HG02885 (cell line): ENCODE data around the gene KIAA1217.

Experiments
- ATAC-seq: cut with Tn5 transposase; IDR thresholded peaks from one replicate; pipeline ENCODE4 v1.9.1; 2021; ENCODE audit warnings: mild to moderate bottlenecking; ENCODE audit not compliant: unreplicated experiment, poor library complexity

The KIAA1217 gene

DNA sequence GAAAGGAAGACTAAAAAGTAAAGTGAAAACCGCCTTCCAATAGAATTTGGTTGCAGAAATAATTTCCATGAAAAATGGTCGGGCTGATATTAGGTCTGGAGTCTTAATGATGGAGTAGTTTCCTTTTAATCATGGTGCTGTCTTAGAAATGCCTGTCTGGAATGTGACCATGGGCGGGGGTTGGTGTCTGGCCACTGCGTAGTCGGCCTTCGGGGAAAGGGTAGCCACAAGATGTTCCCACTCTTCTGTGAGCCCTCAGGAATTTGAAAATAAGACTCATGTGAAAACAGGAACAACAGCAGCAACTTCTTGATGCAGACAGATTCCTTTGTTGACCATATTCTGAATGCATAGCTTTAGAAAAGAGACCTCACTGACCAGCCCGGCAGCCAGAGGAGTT, 176.8 kb downstream of the KIAA1217 start:
- no peak for ATAC-seq

DNA sequence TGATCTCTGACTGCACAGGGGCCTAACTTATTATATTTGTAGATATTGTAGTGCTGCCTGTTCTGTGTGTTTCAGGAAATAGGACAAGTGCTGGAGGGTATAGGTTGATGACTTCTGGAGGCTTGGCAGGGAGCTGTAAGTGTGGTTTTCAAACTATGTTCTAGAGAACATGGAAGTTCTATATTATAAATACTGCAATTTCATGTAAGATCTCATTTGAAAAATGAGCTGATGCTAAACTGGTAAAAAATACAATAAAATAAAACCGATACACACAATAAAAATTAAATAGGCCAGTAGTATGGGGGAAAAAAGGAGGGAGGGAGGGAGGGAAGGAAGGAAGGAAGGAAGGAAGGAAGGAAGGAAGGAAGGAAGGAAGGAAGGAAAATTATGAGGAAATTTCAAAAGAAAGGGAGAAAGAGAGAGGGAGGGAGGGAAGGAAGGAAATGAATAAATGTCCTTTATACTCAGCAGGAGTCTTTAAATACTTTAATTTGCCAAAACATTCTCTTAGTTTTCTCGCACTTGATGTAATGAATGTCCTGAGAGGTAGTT, 181.3 kb downstream of the KIAA1217 start:
- ATAC-seq, result no peak

DNA sequence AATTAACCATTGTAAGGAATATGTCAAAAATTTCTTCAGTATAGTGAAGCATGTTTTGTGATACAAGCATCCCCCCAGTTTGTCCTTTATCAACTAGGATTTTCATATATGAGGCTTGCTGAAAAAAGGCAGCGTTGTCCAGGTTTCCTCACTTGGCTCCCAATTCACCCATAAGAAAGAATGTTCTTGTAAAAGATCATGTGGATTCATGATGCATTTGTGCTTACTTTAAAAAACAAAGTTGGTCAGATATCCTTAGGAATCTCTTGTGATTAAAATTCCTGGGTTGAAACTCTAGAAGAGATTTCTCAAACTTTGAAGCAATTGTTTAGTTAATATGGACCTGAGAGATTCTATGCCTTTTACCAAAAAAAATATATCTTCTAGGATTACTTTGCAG, 181.8 kb downstream of the KIAA1217 start:
- ATAC-seq, result no peak

DNA sequence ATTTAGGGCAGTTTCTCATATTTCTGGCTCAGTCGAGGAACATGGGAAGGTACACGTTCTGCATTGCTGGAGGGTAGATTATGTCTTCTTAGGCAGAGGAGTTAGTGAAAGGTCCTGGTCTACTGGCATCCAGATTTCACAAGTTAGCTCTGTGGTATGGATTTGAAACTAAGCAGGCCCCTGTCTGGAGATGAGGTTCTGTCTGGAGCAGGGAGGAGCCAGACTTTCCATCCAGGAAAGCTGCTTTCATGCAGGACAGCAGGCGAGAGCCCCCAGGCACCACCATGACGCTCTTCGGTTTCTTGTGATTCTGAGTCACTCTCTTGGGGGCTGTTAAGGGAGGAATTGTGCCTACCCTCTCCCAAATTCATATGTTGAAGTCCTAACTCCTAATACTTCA, 184.3 kb downstream of the KIAA1217 start:
- ATAC-seq, result no peak

DNA sequence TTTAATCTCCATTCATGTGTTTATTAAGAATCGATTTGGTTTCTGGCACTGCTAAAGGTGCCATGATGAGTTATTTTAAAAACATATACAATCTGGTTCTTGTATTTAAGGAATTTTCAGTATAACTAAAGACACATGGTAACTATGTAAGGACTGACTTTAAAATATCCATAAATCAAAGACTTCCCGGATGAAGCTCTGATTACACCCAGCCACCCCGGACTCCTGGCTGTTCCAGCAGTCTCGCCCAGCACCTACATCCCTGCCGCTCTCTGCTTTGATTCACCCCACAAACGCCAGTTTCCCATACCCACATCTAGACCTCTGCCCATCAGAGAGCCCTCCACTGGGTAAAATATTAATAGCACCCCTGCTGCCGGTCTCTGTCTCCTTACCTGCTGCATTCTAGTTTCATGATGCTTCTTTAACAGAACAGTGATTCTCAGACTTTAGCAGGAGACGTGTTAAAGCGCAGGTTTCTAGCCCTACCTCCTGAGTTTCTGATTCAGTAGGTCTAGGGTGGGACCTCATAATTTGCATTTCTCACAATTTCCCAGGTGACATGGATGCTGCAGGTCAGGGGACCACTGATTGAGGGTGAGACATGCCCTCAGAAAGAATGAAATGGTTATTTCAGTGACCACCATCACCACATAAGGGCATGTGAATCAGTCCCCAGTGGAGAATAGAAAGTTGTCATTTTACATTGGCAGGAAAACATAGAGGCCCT, 185.7 kb downstream of the KIAA1217 start:
- ATAC-seq, result no peak

DNA sequence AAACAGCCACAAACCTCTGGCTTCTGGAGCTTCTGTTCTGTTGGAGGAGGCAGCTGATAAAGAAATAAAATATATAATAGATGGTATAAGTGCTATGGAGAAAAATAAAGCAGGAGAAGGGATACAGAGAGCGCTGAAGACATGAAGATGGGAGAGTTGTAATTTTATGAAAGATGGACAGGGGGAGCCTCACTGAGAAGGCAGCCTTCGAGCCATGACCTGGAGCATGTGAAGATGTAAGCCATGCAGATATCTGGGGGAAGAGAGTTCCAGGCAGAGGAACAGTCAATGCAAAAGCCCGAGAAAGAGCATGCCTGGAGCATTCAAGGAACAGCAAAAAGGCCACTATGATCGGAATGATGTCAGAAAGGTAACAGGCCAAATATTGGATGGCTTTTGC, 187.5 kb downstream of the KIAA1217 start:
- ATAC-seq, result no peak

DNA sequence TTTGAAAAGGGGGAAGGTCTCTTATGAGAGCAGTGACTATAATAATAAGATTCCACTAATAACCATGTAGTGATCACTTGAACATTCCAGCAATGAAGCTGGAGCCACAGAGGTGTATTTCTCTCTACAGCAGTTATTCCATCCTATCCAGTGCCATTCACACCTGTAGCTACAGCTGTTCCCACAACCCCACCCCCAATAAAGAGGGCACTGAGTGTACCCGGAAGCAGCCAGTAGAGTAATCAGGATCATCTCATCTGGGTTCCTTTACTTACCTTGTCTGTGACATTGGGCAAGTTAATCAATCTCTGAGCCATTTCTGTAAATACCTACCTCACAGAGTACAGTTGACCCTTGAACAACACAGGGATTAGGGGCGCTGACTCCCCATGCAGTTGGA, 188.7 kb downstream of the KIAA1217 start:
- no peak for ATAC-seq

DNA sequence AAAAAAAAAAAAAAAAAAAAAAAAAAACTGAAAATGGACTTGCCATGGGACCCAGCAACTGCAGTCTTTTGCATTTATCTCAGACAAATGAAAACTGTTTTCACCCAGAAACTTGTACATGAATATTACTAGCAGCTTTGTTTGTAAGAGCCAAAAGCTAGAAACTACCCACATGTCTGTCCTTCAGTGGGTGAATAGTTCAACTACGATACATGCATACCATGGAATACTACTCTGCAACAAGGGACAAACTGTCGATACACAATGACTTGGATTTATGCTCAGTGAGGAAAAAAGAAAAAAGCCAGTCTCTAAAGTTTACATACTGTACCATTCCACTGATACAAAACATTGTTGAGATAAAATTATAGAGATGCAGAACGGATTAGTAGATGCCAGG, 195.6 kb downstream of the KIAA1217 start:
- no peak for ATAC-seq

DNA sequence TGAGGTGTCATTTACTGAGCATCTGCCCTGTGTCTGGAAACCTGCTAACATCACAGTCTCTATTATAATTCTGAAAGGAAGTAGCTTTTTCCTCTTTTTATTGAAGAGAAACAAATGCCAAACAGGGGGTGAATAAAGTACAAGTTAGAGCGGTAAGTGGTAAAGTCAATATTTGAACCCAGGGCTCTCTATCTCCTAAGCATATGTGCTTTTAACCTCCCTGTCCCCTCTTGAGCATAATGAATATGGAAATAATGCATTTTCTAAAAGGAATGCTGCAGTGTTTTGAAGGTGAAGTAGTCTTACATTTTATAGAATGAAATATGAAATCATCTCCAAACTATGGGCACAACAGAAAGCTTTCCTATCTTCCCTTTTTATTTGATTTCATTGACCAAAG, 196.7 kb downstream of the KIAA1217 start:
- no peak for ATAC-seq

DNA sequence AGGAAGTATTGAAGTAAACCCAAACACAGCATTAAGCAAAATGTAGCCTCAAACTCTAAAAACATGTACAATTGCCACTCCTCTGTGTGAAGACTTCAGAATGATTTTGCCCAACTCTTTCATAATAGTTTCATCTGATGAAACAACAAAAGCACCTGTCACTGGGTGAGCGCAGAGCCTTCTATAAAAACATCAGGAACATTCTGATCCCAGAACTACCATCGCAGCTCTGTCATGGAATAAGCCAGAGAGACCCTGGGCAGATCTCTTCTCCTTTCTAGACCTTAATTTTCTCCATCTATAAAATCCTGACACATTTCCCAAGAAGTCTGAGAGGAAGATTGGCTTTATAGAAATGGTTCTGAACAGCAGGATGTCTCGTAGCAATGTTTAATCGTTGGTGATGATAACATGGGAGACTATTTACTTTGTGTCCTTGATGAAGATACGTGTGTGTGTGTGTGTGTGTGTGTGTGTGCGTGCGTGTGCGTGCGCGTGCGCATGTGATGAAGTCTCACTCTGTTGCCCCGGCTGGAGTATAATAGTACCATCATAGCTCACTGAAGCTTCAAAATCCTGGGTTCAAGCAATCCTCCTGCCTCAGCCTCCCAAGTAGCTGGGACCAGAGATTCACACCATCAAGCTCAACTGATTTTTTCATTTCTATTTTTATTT, 198.0 kb downstream of the KIAA1217 start:
- no peak for ATAC-seq

DNA sequence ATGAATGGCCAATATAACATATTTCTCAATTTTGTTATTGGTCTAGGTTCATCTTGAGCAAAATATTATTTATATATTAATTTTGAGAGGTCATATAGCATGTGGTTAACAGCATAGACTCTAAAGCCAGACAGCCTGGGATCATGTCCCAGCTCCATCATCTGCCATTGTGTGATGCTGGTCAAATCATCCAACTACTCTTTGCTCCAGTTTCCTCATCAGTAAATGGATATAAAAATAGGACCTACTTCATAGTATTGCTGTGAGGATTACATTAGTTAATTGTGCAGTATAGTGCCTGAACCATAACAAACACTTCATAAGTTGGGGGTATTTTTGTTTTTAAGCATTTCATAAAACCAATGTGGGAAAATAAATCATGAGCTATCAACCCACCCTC, 199.0 kb downstream of the KIAA1217 start:
- no peak for ATAC-seq

DNA sequence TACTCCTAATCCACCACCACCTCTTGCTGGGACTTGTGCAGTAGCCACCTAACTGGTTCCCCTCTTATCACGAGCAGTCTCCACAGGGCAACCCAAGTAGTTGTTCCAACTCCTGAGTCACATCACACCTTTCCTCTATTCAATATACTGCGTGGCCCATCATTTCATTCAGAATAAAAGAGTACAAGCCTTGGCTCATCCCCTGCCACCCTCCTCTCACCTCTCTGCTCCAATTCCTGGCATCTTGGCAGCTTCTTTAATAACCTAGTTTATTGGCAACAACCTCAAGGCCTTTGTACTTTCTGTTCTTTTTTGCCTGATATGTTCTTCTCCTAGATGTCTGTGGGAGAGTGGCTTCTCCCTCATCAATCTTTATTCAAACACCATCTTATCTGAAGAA, 199.4 kb downstream of the KIAA1217 start:
- ATAC-seq, result no peak

DNA sequence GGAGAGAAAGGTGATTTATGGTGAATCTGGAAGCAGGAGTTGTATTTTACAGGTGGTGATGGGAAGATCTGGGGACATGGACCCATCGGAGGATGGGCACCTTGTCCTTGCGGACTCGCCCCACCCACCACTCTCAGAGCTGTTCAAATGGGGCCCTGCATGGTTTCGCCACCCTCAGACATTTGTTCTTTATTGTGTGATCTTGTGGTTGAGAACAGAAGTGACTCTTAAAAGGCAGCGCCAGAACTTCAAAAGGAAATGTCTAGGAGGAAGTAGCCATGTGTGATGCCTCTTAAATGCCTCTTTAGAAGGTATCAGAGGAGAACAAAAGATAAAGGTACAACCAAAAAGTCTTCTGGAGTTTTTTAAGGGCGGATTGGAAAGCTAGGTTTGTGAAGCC, 205.7 kb downstream of the KIAA1217 start:
- no peak for ATAC-seq

DNA sequence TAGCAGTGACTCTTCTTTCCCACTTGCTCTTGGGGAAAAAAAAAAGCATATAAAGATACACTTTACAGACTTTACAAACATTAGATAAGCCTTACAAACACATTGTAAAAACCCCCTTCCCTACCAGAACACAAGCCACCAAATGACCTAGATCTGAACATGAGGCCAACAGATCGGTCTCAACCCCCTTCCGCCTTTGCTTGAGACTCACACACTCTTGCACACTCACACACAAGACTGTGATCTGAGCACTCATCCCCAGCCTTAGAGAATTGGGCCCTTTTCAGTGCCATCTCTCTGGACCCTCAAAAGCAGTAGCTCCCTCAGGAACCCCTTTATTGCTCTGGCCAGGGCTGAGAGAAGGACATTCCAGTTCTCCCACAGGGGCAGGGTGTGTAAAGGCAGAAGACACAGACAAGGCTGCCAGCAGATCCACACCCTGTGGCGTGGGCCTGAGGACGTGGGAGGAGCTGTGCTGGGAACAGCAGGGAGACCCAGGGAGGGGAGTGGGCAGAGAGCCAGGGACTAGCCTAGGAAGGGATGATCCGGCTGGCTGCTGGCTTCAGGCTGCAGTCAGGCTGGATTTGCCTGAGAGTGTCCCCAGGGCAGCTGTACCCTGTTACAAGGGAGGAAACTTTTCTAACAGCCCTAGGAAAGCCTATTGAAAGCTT, 206.7 kb downstream of the KIAA1217 start:
- ATAC-seq, result no peak

DNA sequence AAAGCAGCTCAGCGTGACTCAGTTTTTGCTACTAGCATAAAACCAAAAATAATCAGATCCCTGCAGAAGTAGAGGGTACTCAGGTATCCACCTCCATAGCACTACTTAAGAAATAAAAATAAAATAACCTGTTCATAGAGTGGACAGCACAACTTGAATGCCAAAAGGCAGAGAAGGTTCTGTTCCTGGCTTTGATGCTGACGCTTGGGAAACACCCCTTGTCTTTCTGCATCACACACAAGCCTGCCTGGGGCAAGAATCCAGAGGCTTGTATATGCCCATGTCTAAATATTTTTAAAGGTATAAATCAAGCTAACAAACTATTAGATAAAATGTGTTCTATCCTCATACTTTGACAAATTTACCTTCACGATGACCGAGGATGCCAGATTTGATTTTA, 207.3 kb downstream of the KIAA1217 start:
- ATAC-seq, result no peak

DNA sequence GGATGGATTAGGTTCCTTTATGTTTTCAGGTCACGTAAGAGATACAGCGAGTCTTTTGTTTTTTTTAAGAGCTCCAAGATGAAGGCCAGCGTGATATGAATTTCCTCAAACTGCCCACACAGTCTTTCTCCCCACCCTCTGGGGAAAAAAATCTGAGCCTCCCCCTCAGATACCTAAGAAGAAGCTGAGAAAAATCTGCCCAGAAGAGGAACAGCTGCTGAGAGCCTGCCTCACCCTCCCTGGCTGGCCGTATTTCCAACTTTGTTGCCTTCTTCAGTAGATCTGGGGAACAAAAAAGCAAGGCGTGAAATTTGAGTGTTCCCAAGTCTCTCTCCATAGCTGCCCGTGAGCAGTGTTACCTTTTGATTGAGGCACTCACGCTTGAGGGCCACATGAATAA, 208.1 kb downstream of the KIAA1217 start:
- no peak for ATAC-seq

DNA sequence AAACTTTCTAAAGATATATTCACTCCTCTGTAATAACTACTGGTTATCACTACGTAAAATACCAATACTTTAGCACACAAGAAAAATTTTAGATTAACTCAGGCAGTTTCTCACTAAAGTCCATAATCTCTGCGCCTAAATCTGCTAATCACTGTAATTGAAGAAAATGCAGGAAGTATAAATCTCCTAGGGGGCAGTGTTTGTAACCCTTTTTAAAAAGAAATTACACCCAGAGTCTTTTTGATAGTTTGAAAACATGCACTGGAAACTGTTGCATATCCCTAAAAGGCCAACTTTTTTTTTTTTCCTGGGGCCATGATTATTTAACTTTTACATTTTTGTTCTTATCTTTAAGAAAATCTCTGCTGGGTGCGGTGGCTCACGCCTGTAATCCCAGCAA, 209.6 kb downstream of the KIAA1217 start:
- no peak for ATAC-seq

DNA sequence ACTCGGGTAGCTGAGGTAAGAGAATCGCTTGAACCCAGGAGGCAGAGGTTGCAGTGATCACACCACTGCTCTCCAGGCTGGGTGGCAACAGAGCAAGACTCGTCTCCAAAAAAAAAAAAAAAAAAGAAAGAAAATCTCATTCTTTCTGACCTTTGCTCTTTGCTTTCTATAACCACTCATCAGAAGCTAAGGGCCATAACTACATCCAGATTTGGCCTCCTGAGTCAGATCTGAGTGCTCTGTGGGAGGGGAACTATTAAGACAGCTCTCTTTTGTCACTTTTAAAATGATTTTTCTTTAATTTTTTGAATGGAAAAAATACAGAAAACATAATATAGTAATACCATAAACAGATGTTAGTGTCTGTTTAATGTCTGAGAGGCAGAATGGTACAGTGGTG, 210.1 kb downstream of the KIAA1217 start:
- no peak for ATAC-seq

DNA sequence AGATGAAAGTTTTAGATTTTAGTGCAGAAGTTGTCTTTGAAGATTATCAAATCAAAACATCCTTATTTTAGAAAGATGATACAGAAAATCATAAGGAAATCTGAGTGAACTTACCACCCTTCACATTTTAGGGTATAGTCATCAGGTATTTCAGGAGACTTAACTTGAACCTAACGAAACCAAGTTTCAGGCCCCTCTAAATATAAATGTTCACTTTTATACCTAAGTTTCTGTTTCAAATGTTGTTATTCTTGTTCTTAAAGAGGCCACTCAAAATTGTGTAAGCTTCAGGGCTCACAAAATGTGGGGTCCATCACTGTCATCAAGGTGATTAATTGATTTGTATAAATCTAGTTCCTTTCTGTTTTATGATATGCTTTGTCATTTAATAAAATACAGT, 216.2 kb downstream of the KIAA1217 start:
- ATAC-seq, result peak; percentile 82

DNA sequence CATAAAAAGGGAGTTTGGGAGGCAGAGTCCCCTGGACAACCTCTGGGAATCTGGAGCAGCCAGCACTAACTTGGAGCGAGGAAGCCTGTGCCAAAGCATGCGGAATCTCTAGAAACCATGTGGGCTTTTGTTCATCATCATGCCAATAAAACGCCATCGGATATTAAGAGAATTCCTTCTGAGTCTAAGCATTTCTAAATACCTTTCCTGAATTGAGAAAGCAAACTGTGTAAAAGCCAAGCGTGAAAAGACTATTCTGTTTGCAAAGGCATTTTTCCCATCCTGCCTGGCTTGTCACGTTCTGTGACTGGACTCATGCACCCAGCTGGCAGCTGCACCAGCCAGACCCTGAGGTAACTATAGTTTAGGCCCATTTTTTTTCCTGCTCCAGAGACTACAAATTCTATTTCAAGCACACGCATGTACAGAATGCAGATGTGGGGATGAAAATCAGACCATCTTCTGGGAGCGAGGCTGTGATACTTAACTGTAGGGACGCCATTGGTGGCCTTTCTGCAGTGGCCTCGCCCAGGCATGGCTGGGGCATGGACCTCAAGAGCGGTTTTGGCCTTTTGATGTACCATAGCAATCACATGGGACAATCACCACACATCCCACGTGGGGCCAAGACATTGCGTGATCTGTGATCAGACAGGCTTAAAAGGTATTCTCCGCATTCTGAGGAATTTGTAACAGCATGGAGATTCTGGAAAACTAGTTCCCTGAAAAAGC, 218.9 kb downstream of the KIAA1217 start:
- no peak for ATAC-seq

DNA sequence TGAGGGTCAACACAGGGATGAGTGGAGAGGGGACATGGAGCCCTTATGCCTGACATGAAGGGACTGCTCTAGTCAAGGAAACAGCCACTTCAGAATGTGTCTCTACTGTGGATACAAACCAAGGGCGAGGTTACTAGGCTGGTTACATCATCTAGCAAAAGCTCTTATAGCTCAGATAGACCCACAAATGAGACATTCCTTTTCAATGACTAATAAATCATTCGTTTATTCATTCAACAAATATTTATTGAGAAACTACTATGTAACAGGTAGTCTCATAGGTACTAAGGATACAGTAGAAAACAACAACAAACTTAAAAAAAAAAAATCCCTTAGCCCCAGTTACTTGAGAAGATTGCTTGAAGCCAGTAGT, 219.5 kb downstream of the KIAA1217 start:
- ATAC-seq, result no peak
